ENCODE data around the gene THSD4.

- TF ChIP-seq TAF1 (IDR thresholded peaks at IDR 0.05; ENCODE audit: borderline replicate concordance, low read depth, low read length) (no peak), POLR2A (IDR thresholded peaks at IDR 0.05; ENCODE audit: low read depth, low read length) (no peak), POLR2AphosphoS5 (IDR thresholded peaks at IDR 0.05; ENCODE audit: low read depth, low read length) (no peak)
Measured at GRCh38 chr15:71639471-71639870, 524.2 kb downstream of the THSD4 start.
